CD4-positive, alpha-beta T cell treated with Interleukin-4 for 4 hours (primary cell): ENCODE data around the gene TTF2.

Experiments
- DNase-seq: peaks from one replicate; pipeline ENCODE4 v3.0.0-alpha.2; 2020

TTF2 gene

DNA sequence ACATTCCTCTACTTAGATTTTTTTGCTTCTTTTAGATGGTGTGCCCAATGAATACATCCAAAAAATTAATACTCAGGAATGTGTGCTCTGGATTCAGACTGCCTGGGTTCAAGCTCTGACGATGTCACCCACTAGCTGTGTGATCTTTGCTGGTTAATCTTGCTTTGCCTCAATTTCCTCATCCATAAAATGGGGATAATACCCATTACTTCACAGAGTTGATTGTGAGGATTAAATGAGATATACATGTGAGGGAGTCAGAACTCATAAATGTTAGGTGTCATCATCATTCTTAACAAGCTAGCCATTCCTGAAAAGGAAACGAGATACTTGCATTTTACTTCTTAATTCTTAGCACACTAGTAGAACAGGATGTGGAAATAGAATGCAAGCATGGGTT is 12.9 kb upstream of the TTF2 start:
- DNase-seq = no peak

- DNase-seq = no peak
Measured at GRCh38 chr1:117049857-117050256, 10.3 kb upstream of the TTF2 start.

DNA sequence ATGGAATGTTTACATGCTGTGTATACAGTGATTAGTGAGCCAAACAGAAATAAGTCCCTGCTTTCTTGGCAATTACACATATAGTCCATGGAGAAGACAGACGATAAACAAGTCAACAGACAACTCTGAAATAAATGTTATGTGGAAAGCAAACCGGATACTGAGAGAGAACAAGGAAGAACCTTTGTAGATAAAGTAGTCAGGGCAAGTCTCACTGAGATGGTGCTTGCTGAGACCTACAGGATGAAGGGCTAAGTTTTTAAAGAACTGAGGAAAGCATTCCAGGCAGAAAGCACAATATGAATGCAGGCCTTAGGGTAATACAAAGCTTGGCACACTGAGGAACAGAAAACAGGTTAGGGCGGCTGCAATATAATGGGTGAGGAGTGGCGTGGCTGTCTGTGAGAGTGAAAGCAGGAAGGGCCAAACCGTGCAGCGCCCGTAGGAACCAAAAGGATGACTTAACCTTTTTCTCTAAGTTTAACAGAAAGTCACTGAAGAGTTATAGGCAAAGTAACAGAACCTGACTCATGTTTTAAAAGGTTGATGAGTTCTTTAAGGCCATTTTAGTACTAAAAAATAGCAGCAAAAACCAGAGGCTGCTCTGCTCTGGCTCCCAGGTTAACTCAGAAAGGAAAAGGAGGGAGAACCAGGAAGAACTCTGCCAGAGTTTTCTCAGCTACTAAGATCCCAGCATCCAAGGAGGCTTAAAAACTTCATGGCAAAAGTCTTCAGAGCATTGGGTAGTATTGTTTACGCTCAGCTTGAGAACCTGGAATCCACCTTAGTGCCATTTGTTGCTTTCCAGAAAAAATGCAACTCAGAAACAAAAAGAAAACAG is 8.7 kb upstream of the TTF2 start:
- peak; percentile 36 for DNase-seq

GRCh38 chr1:117054068-117054467 is 6.1 kb upstream of the TTF2 start:
- no peak for DNase-seq

DNA sequence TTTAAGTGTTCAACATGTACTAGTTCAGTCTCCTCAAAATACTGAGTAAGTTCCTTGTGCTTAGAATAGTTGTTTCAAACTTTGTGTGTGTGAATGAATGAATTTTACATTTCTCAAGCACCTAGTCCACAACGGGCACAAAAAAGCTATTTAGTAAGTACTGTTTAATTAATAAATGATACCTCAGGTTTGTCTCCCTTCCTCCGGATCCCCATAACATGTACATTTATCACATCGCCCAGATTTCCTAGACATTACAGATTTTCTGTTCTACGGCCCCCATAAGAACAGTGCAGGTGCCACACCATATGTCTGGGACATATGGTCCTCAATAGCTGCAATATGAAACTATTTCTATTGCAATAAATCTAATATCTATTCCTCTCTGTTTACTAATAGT is 1.3 kb upstream of the TTF2 start:
- DNase-seq = no peak

DNA sequence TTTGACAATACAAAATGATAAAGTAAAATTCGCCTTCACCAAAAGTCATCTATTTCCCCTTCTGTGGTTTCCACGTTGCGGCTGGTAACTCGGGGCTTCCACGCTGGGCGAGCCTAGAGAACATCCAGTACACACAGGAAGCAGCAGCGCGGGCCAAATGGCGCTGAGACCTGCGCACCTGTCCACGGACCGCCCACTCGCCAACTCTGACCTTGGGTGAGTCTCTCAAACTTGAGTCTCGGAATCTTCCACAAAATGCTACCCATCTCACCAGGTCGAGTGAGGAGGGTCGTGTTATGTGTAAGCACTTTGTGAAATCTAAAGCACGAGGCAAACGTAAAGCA is 820 bp upstream of the TTF2 start:
- DNase-seq = peak; percentile 65

DNA sequence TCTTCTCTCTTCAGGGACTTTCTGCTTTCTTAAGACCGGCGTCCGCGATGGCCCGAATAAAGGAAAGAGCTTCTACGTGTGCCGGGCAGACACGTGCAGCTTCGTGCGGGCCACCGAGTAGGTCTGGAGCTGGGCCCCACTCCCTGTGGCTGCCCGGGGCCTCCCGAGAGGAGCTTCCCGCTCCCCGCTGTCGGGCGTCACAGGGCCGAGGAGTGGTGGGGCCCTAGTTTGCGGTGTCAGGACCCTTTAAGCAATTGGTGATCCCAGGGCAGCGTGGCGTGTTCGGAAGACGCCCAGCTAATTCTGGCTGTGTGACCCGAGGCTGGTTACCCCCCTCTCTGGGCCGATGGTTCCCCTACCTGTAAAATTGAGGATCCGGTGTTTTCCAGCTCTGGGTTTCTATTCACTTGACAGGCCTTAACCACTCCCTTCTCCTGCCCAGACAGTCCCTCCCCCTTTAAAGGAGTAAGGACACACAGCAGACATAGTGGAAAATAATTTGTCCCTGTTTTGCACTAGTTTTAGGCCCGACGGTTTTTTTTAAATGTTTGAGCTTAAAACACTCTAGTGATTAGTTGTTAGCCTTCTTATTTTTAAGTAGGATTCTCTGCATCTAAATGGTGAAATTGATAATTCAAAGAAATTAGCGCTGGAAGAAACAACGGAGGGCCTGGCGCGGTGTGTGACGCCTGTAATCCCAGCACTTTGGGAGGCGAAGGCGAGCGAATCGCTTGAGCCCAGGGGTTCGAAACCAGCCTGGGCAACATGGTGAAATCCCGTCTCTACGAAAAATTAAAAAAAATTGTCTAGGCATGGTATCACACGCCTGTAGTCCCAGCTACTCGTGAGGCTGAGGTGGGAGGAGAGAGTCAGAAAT is 553 bp downstream of the TTF2 start:
- peak; percentile 28 for DNase-seq

- peak; percentile 59 for DNase-seq
Measured at GRCh38 chr1:117061986-117062415, 1.9 kb downstream of the TTF2 start.

GRCh38 chr1:117066367-117066766 is 6.2 kb downstream of the TTF2 start:
- DNase-seq = no peak

GRCh38 chr1:117067533-117068370 is 7.6 kb downstream of the TTF2 start:
- DNase-seq = peak; percentile 48

GRCh38 chr1:117068580-117068979 is 8.5 kb downstream of the TTF2 start:
- no peak for DNase-seq

DNA sequence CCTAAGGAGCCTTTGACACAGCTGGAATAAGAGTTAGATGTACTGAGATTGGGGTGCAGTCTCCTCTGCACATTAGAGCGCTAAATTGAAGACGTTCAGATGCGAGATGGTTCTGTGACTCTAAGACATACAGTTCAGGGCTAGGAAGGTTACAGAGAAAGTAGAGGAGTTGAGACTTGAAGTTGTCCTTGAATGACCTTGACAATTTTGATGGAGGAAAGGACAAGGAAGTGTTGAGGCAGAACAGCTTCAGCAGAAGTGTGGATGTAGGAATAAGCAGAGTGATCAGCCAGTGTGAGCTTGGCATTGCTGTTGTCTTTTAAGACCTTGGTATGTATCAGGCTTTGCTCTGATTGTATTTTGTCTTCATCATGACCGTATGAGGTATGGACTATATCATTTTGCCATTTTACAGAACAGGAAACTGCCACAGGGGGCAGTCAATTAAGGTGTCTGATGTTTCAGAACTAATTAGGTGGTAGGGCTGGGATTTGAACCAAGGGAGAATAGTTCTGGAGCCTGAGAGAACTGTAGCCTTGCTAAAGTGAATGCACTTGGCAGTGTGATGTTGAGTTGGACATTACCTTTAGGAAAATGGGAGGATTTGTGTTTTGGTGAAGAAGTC is 9.2 kb downstream of the TTF2 start:
- no peak for DNase-seq

- DNase-seq = no peak
Measured at GRCh38 chr1:117070124-117070523, 10.0 kb downstream of the TTF2 start.

GRCh38 chr1:117076648-117077047 is 16.5 kb downstream of the TTF2 start:
- no peak for DNase-seq

GRCh38 chr1:117077267-117077666 is 17.1 kb downstream of the TTF2 start:
- peak; percentile 27 for DNase-seq

DNA sequence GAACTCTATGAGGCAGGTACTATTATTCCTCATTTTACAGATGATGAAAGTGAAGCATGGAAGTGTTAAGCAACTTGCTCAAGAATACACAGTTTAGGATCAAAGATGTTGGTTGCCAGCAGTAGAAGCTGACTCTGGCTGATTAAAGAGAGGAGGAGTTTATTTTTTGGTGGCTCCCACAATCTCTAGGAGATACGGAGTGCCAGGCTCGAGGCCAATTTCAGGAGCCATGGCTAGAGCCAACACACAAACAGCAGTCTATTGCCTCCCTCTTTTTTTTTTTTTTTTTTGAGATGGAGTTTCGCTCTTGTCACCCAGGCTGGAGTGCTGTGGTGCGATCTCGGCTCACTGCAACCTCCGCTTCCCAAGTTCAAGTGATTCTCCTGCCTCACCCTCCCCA is 19.6 kb downstream of the TTF2 start:
- no peak for DNase-seq

GRCh38 chr1:117084231-117084630 is 24.1 kb downstream of the TTF2 start:
- no peak for DNase-seq

DNA sequence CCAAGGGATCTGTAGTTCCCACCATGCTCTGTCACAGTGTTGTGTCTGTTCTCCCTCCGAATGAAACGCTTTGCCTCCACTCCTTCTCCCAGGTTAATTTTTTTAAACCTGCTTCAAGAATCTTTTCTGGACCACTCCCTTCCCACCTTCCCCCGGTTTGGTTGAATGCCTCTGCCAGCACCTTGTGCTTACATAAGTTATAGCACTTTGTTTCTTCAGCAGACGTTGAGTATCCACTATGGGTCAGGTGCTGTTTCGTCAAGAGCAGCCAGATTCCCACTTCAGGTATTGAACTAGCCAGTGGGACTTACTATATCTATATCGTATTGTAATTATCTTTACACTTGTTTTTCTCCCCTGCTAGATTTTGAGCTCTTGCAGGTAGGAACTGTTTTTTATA is 27.6 kb downstream of the TTF2 start:
- no peak for DNase-seq

DNA sequence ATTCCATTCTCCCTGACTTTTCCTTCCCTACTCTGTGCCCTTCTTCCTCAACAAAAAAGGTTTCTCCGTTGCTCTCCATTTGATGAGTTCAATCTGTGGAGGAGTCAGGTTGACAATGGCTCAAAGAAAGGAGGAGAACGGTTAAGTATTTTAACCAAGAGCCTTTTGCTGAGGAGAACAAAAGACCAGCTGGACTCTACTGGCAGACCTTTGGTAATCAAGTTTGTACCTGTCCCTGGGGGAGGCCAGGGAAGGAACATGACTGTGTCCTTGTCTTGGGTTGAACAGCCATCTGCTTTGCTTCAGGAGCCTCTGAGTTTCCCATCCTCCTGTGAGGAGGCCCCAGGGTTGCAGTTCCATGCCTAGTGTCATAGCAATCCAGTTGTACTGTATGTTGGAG is 29.9 kb downstream of the TTF2 start:
- no peak for DNase-seq

GRCh38 chr1:117092594-117092993 is 32.5 kb downstream of the TTF2 start:
- DNase-seq = no peak

- no peak for DNase-seq
Measured at GRCh38 chr1:117093091-117093534, 33.0 kb downstream of the TTF2 start.

DNA sequence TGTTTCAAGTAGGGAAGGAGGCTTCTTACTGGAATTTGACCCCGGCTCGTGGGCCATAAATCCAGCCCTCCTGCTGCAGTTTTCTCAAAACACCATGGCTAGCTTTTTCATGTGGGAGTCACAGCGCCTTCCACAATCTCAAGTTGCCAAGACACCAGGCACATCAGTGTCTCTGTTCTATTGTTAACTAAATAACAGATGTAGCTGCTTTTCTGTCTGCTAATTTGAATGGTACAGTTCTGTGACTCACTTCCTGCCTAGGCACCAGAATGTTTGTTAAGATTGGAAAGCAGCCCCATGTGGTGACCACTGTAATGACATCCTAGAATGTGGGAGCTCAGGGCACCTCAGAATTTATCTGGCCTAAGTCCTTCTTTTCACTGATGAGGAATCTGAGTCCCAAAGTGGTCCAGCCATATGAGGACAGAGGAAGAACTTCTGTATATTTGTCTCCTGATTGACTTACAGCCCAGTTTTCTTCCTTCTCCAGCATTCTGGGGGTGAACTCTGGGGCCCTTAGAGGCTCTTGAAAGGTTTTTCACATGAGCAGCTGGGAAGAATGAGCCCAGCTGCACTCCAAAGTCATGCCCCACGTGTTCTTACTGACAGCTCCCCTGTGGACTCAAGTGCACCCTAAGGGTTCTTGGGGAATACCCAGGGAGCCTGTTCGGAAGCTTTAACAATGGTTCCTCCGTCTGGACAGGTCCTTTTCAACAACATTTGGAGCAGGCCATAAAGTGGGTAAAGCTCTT is 33.9 kb downstream of the TTF2 start:
- DNase-seq = peak; percentile 46
